ENCODE measurements around the gene FOLR2. TPM values are rescaled to one million over a fixed set of nuclear protein-coding genes. Genes with fewer than 3 reads are reported as not detected.

The FOLR2 gene
- total RNA-seq, 4 donors from 2014 or later, result 7.3 to 70.3 (median 33.9) TPM

DNA sequence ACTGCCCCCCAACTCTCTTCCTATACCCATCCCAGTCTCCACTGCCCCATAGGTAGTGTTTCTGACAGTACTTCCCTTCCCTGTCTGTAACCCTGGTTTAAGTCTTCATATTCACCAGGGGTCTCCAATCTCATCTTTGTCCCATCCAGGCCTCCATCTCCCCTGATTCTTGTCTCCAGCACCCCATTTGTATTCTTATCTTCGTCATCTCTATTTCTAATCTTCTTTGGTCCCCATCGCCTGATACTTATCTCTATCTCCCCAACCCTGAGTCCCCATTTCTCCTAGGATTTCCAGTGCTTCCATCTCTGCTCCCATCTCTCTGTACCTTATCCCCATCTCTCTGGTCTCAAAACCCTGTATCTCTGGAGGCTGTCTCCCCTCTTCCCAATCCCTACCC is 25.5 kb downstream of the FOLR2 start:
- no peak for TF ChIP-seq POLR2A (IDR thresholded peaks at IDR 0.05)
- TF ChIP-seq, protein P1, sequence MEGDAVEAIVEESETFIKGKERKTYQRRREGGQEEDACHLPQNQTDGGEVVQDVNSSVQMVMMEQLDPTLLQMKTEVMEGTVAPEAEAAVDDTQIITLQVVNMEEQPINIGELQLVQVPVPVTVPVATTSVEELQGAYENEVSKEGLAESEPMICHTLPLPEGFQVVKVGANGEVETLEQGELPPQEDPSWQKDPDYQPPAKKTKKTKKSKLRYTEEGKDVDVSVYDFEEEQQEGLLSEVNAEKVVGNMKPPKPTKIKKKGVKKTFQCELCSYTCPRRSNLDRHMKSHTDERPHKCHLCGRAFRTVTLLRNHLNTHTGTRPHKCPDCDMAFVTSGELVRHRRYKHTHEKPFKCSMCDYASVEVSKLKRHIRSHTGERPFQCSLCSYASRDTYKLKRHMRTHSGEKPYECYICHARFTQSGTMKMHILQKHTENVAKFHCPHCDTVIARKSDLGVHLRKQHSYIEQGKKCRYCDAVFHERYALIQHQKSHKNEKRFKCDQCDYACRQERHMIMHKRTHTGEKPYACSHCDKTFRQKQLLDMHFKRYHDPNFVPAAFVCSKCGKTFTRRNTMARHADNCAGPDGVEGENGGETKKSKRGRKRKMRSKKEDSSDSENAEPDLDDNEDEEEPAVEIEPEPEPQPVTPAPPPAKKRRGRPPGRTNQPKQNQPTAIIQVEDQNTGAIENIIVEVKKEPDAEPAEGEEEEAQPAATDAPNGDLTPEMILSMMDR (IDR thresholded peaks at IDR 0.05), result no peak
- no peak for TF ChIP-seq POLR2AphosphoS5 (IDR thresholded peaks at IDR 0.05)
- TF ChIP-seq EP300 (IDR thresholded peaks at IDR 0.05), result no peak
- Histone ChIP-seq H3K27me3 (peaks cover 70% of the 10 kb centered on the region), H3K4me3 (no peak overlapping the region), H3K36me3 (peaks cover 0 to 12% of the 10 kb centered on the region in 2 donors), H3K27ac (no peak overlapping the region), H3K9me3 (no peaks in the 10 kb centered on the region), H3K4me1 (peaks cover 0 to 57% (median 41%) of the 10 kb centered on the region in 3 donors)
- ATAC-seq, result no peak
- 100% methylated on average over 2 of the region's 2 CpGs; no CpG with 5 or more reads in 1 of the 2 donors for WGBS, 2 donors (ENCODE audit: low coverage in 1 of 2)

- 36 to 96% methylated on average over 4 to 18 of the region's 58 CpGs for WGBS, 2 donors (ENCODE audit: low coverage in 1 of 2)
- ATAC-seq, result no peak
- peaks cover 80% of the 10 kb centered on the region for H3K27me3 ChIP-seq
- H3K27ac ChIP-seq, result no peak overlapping the region
- H3K4me3 ChIP-seq, result peak overlapping the region in 1 of 2 donors; percentile 30
- H3K9me3 ChIP-seq, result no peaks in the 10 kb centered on the region
- H3K36me3 ChIP-seq, result no peaks in the 10 kb centered on the region
- no peak for TF ChIP-seq POLR2A (IDR thresholded peaks at IDR 0.05)
- no peak for TF ChIP-seq EP300 (IDR thresholded peaks at IDR 0.05)
- TF ChIP-seq, protein P1 (IDR thresholded peaks at IDR 0.05), result no peak
- no peak for TF ChIP-seq POLR2AphosphoS5 (IDR thresholded peaks at IDR 0.05)
- peaks cover 0 to 44% (median 29%) of the 10 kb centered on the region in 3 donors for H3K4me1 ChIP-seq
These were observed 26.8 kb downstream of the FOLR2 start for GRCh38 chr11:72243173-72244059.

DNA sequence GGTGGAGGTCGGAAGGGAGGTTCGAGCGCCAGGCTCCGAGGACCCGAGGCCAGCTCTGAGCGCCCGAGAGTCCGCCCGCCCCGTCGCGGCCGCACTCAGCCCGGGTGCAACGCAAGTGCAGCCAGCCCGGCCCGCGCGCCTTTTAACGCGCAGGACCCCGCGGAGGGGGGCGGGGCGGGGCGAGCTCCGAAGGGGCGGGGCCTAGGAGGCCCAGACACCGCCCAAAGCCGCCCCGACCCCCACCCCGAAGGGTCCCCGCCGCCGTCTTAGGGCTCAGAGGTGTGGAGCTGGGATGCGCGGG is 27.4 kb downstream of the FOLR2 start, which contains the start of gene PHOX2A:
Gene PHOX2A, minus strand, starts transcription at position 117 of the 301 bp plus-strand sequence. CDS start 172 bp downstream, outside the sequence.
- Histone ChIP-seq H3K4me3 (peak within 1 kb of the TSS in 1 of 2 donors; percentile 30), H3K27ac (no peak within 1 kb of the TSS), H3K4me1 (peaks cover 0 to 38% (median 23%) of the 10 kb centered on the region in 3 donors), H3K9me3 (no peaks in the 10 kb centered on the region), H3K36me3 (no peaks in the 10 kb centered on the region), H3K27me3 (peaks cover 80% of the 10 kb centered on the region)
- TF ChIP-seq POLR2AphosphoS5 (IDR thresholded peaks at IDR 0.05), result no peak
- no peak for TF ChIP-seq POLR2A (IDR thresholded peaks at IDR 0.05)
- TF ChIP-seq, protein P1 (IDR thresholded peaks at IDR 0.05), result no peak
- TF ChIP-seq EP300 (IDR thresholded peaks at IDR 0.05), result no peak
- no peak for ATAC-seq
- WGBS, 2 donors (ENCODE audit: low coverage in 1 of 2), result no CpG with 5 or more reads among the region's 37 CpGs

DNA sequence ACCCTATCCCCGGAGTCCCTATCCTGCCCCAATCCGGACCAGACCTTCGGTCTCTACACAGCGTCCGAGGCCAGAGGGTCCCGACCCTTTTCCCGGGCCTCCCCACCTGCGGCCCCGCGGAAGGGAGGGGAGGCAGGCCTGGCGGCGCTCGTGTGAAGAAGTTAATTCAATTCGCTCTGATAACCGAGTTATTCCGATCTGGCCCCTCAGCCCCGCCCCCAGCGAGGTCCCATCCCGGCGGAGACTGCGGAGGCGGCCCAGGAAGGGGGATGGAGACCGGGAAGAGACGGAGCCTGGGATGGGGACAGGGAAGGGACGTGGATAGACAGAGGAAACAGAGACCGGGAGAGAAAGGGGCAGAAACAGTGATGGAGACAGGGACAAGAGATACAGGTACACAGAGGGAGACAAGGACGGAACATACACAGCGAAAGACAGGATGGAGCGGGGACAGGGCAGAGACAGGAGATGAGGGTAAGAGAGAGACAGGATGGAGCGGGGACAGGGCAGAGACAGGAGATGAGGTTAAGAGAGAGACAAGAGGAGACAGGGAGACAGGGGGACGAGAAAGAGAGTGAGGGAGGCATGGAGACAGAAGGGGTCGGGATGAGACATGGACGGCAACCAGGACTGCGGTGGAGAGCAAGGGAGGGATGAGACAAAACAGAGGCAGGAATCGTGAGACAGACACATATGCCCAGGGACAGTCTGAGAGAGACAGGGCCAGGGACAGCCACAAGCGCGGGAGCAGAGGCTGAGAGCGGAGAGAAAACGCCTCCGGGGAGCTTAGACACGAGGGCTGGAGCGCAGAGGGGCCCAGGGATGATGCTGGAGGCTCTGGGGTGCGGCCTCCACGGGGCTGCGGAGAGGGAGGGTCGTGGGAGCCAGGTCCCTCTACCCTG is 28.0 kb downstream of the FOLR2 start:
- H3K4me3 ChIP-seq, result peak overlapping the region in 1 of 2 donors; percentile 30
- no peaks in the 10 kb centered on the region for H3K9me3 ChIP-seq
- no peaks in the 10 kb centered on the region for H3K36me3 ChIP-seq
- no peak for ATAC-seq
- 13 to 15% methylated on average over 13 to 20 of the region's 46 CpGs for WGBS, 2 donors (ENCODE audit: low coverage in 1 of 2)
- peaks cover 82% of the 10 kb centered on the region for H3K27me3 ChIP-seq
- no peak overlapping the region for H3K27ac ChIP-seq
- TF ChIP-seq POLR2A (IDR thresholded peaks at IDR 0.05) (no peak), EP300 (IDR thresholded peaks at IDR 0.05) (no peak), POLR2AphosphoS5 (IDR thresholded peaks at IDR 0.05) (no peak)
- TF ChIP-seq, protein P1 (IDR thresholded peaks at IDR 0.05), result no peak
- H3K4me1 ChIP-seq, result peaks cover 0 to 32% (median 17%) of the 10 kb centered on the region in 3 donors

All from gastroesophageal sphincter (tissue), 4 donors.